ENCODE results near the gene DNASE2B.

Gene DNASE2B
- total RNA-seq = 0 reads per million in 2 donors

- no peak for DNase-seq
These were observed at the start of gene DNASE2B for GRCh38 chr1:84398175-84399155. DNASE2B (plus strand) TSS chr1:84398484; CDS start chr1:84398565, 81 bp downstream.

- no peak for DNase-seq
These were observed 49.5 kb upstream of the DNASE2B start for GRCh38 chr1:84348759-84349158.

GRCh38 chr1:84350104-84350503 is 48.2 kb upstream of the DNASE2B start:
- DNase-seq = no peak

GRCh38 chr1:84350550-84350949 is 47.7 kb upstream of the DNASE2B start:
- DNase-seq = no peak

- no peak for DNase-seq
These were observed 45.8 kb upstream of the DNASE2B start for GRCh38 chr1:84352298-84353106.

GRCh38 chr1:84353695-84354094 is 44.6 kb upstream of the DNASE2B start:
- DNase-seq = no peak

GRCh38 chr1:84355556-84355955 is 42.7 kb upstream of the DNASE2B start:
- no peak for DNase-seq

- no peak for DNase-seq
These were observed 41.4 kb upstream of the DNASE2B start for GRCh38 chr1:84356881-84357280.

GRCh38 chr1:84358695-84359094 is 39.6 kb upstream of the DNASE2B start:
- DNase-seq = no peak

GRCh38 chr1:84360316-84360715 is 38.0 kb upstream of the DNASE2B start:
- DNase-seq = no peak

GRCh38 chr1:84361796-84362195 is 36.5 kb upstream of the DNASE2B start:
- no peak for DNase-seq

- no peak for DNase-seq
These were observed 35.3 kb upstream of the DNASE2B start for GRCh38 chr1:84363019-84363418.

- no peak for DNase-seq
These were observed 34.7 kb upstream of the DNASE2B start for GRCh38 chr1:84363622-84364021.

GRCh38 chr1:84365225-84366221 is 32.8 kb upstream of the DNASE2B start:
- no peak for DNase-seq

GRCh38 chr1:84366786-84367185 is 31.5 kb upstream of the DNASE2B start:
- DNase-seq = no peak

- DNase-seq = no peak
These were observed 31.1 kb upstream of the DNASE2B start for GRCh38 chr1:84367219-84367618.

GRCh38 chr1:84368441-84368840 is 29.8 kb upstream of the DNASE2B start:
- DNase-seq = no peak

GRCh38 chr1:84370266-84370665 is 28.0 kb upstream of the DNASE2B start:
- no peak for DNase-seq

GRCh38 chr1:84370831-84371394 is 27.4 kb upstream of the DNASE2B start:
- DNase-seq = no peak

- no peak for DNase-seq
These were observed 24.7 kb upstream of the DNASE2B start for GRCh38 chr1:84373436-84374141.

- DNase-seq = no peak
These were observed 23.1 kb upstream of the DNASE2B start for GRCh38 chr1:84374991-84375696.
